IgD-negative memory B cell (primary cell): Measurements from ENCODE around the gene UGT1A1. TPM values are rescaled to one million over a fixed set of nuclear protein-coding genes. Genes with fewer than 3 reads are reported as not detected.

ENCODE experiments used
- H3K27ac Mint-ChIP-seq, 3 donors: one replicate each; pipeline ENCODE4 v1.8.0; 2020 to 2022; ENCODE audit warnings: mild to moderate bottlenecking in 3 of 3, mixed read lengths in 3 of 3, moderate library complexity in 1 of 3
- H3K27me3 Mint-ChIP-seq: one replicate; pipeline ENCODE4 v1.8.0; 2021; ENCODE audit warnings: mixed read lengths
- H3K36me3 Mint-ChIP-seq: one replicate; pipeline ENCODE4 v1.8.0; 2020; ENCODE audit warnings: mild to moderate bottlenecking, mixed read lengths
- H3K4me1 Mint-ChIP-seq, 3 donors: one replicate each; pipeline ENCODE4 v1.8.0; 2020 to 2022; ENCODE audit warnings: mixed read lengths in 3 of 3, mild to moderate bottlenecking in 1 of 3
- H3K4me3 Mint-ChIP-seq, 4 donors: one replicate each; pipeline ENCODE4 v1.8.0; 2020 to 2022; ENCODE audit warnings: mild to moderate bottlenecking in 4 of 4, mixed read lengths in 4 of 4, moderate library complexity in 3 of 4
- H3K9me3 Mint-ChIP-seq, 3 donors: one replicate each; pipeline ENCODE4 v1.8.0; 2020 to 2021; ENCODE audit warnings: mixed read lengths in 3 of 3, mild to moderate bottlenecking in 1 of 3
- polyA plus RNA-seq: library from polyadenylated mRNA; unstranded; fragments of 300-500 nt; fragmentation: Illumina TruSeq; gene quantifications from one replicate; pipeline ENCODE4 v1.2.3, GENCODE V29; 2021

Gene UGT1A1
- polyA plus RNA-seq, 1 donor from 2014 or later, result not detected

GRCh38 chr2:233799716-233800115 lies 39.6 kb downstream of the UGT1A1 start:
- H3K9me3 Mint-ChIP-seq, result no peaks in the 10 kb centered on the region
- H3K36me3 Mint-ChIP-seq, result no peaks in the 10 kb centered on the region
- no peak overlapping the region for H3K27ac Mint-ChIP-seq
- H3K27me3 Mint-ChIP-seq, result peaks cover 10% of the 10 kb centered on the region
- no peaks in the 10 kb centered on the region for H3K4me1 Mint-ChIP-seq
- no peak overlapping the region for H3K4me3 Mint-ChIP-seq

- Mint-ChIP-seq H3K27me3 (peaks cover 11% of the 10 kb centered on the region), H3K4me3 (no peak overlapping the region), H3K36me3 (no peaks in the 10 kb centered on the region), H3K4me1 (no peaks in the 10 kb centered on the region), H3K9me3 (no peaks in the 10 kb centered on the region), H3K27ac (no peak overlapping the region)
These were observed 40.1 kb downstream of the UGT1A1 start for GRCh38 chr2:233800208-233800607.

GRCh38 chr2:233801357-233802131 lies 41.5 kb downstream of the UGT1A1 start:
- no peaks in the 10 kb centered on the region for H3K4me1 Mint-ChIP-seq
- no peaks in the 10 kb centered on the region for H3K36me3 Mint-ChIP-seq
- no peak overlapping the region for H3K4me3 Mint-ChIP-seq
- H3K27me3 Mint-ChIP-seq, result peaks cover 11% of the 10 kb centered on the region
- H3K27ac Mint-ChIP-seq, result no peak overlapping the region
- no peaks in the 10 kb centered on the region for H3K9me3 Mint-ChIP-seq

GRCh38 chr2:233802132-233802815 lies 42.2 kb downstream of the UGT1A1 start:
- no peaks in the 10 kb centered on the region for H3K4me1 Mint-ChIP-seq
- H3K4me3 Mint-ChIP-seq, result no peak overlapping the region
- no peaks in the 10 kb centered on the region for H3K9me3 Mint-ChIP-seq
- peak overlapping the region in 1 of 3 donors; percentile 20 for H3K27ac Mint-ChIP-seq
- no peaks in the 10 kb centered on the region for H3K36me3 Mint-ChIP-seq
- H3K27me3 Mint-ChIP-seq, result peaks cover 11% of the 10 kb centered on the region

GRCh38 chr2:233803292-233803911 lies 43.3 kb downstream of the UGT1A1 start:
- no peaks in the 10 kb centered on the region for H3K9me3 Mint-ChIP-seq
- H3K4me3 Mint-ChIP-seq, result no peak overlapping the region
- no peaks in the 10 kb centered on the region for H3K36me3 Mint-ChIP-seq
- no peak overlapping the region for H3K27ac Mint-ChIP-seq
- peaks cover 17% of the 10 kb centered on the region for H3K27me3 Mint-ChIP-seq
- H3K4me1 Mint-ChIP-seq, result no peaks in the 10 kb centered on the region

- peaks cover 20% of the 10 kb centered on the region for H3K27me3 Mint-ChIP-seq
- no peak overlapping the region for H3K27ac Mint-ChIP-seq
- no peaks in the 10 kb centered on the region for H3K36me3 Mint-ChIP-seq
- no peaks in the 10 kb centered on the region for H3K4me1 Mint-ChIP-seq
- no peak overlapping the region for H3K4me3 Mint-ChIP-seq
- H3K9me3 Mint-ChIP-seq, result no peaks in the 10 kb centered on the region
These were observed 43.9 kb downstream of the UGT1A1 start for GRCh38 chr2:233803994-233804393.

- Mint-ChIP-seq H3K27me3 (peaks cover 24% of the 10 kb centered on the region), H3K9me3 (peaks cover 0 to 2% (median 0%) of the 10 kb centered on the region in 3 donors), H3K4me1 (no peaks in the 10 kb centered on the region), H3K4me3 (no peak overlapping the region), H3K27ac (no peak overlapping the region), H3K36me3 (no peaks in the 10 kb centered on the region)
These were observed 47.3 kb downstream of the UGT1A1 start for GRCh38 chr2:233807215-233807865.

GRCh38 chr2:233807966-233808935 lies 48.2 kb downstream of the UGT1A1 start:
- Mint-ChIP-seq H3K27ac (no peak overlapping the region), H3K27me3 (peaks cover 24% of the 10 kb centered on the region), H3K4me3 (no peak overlapping the region), H3K9me3 (peaks cover 0 to 2% (median 0%) of the 10 kb centered on the region in 3 donors), H3K36me3 (no peaks in the 10 kb centered on the region), H3K4me1 (no peaks in the 10 kb centered on the region)

- H3K36me3 Mint-ChIP-seq, result peaks cover 1% of the 10 kb centered on the region
- no peaks in the 10 kb centered on the region for H3K4me1 Mint-ChIP-seq
- H3K27me3 Mint-ChIP-seq, result peaks cover 17% of the 10 kb centered on the region
- no peak overlapping the region for H3K27ac Mint-ChIP-seq
- no peak overlapping the region for H3K4me3 Mint-ChIP-seq
- peaks cover 0 to 4% (median 0%) of the 10 kb centered on the region in 3 donors for H3K9me3 Mint-ChIP-seq
These were observed 50.3 kb downstream of the UGT1A1 start for GRCh38 chr2:233810385-233810784.

- Mint-ChIP-seq H3K4me3 (no peak overlapping the region), H3K9me3 (peaks cover 0 to 4% (median 0%) of the 10 kb centered on the region in 3 donors), H3K27me3 (peaks cover 18% of the 10 kb centered on the region), H3K4me1 (no peaks in the 10 kb centered on the region), H3K36me3 (peaks cover 1% of the 10 kb centered on the region), H3K27ac (peak overlapping the region in 1 of 3 donors; percentile 35)
These were observed 51.0 kb downstream of the UGT1A1 start for GRCh38 chr2:233811087-233811486.

- Mint-ChIP-seq H3K4me1 (no peaks in the 10 kb centered on the region), H3K36me3 (peaks cover 1% of the 10 kb centered on the region), H3K4me3 (no peak overlapping the region), H3K9me3 (peaks cover 0 to 4% (median 0%) of the 10 kb centered on the region in 3 donors), H3K27ac (peak overlapping the region in 1 of 3 donors; percentile 35), H3K27me3 (peaks cover 23% of the 10 kb centered on the region)
These were observed 51.7 kb downstream of the UGT1A1 start for GRCh38 chr2:233811732-233812131.

GRCh38 chr2:233813236-233814055 lies 53.4 kb downstream of the UGT1A1 start:
- Mint-ChIP-seq H3K27me3 (peaks cover 21% of the 10 kb centered on the region), H3K4me3 (peak overlapping the region in 1 of 4 donors; percentile 63), H3K4me1 (no peaks in the 10 kb centered on the region), H3K36me3 (peaks cover 1% of the 10 kb centered on the region), H3K27ac (no peak overlapping the region), H3K9me3 (peaks cover 0 to 4% (median 0%) of the 10 kb centered on the region in 3 donors)

- Mint-ChIP-seq H3K4me1 (no peaks in the 10 kb centered on the region), H3K4me3 (peak overlapping the region in 1 of 4 donors; percentile 63), H3K36me3 (peaks cover 1% of the 10 kb centered on the region), H3K9me3 (peaks cover 0 to 4% (median 0%) of the 10 kb centered on the region in 3 donors), H3K27me3 (peaks cover 18% of the 10 kb centered on the region), H3K27ac (no peak overlapping the region)
These were observed 54.2 kb downstream of the UGT1A1 start for GRCh38 chr2:233814056-233814835.
